Measurements from ENCODE around the gene MEIS2. TPM values are rescaled to one million over a fixed set of nuclear protein-coding genes. Genes with fewer than 3 reads are reported as not detected.

MEIS2 gene
- total RNA-seq, 4 donors from 2014 or later, result 9.0 to 18.5 (median 16.3) TPM

GRCh38 chr15:36875740-36876334, 224.5 kb downstream of the MEIS2 start:
- Histone ChIP-seq H3K27ac (no peak overlapping the region), H3K9me3 (no peaks in the 10 kb centered on the region), H3K4me3 (no peak overlapping the region), H3K27me3 (peaks cover 30% of the 10 kb centered on the region), H3K36me3 (no peaks in the 10 kb centered on the region), H3K4me1 (peaks cover 14% of the 10 kb centered on the region)
- 34% methylated on average over 2 of the region's 2 CpGs for WGBS
- TF ChIP-seq EP300 (IDR thresholded peaks at IDR 0.05) (no peak), CTCF (IDR thresholded peaks at IDR 0.05) (no peak), POLR2AphosphoS5 (IDR thresholded peaks at IDR 0.05) (no peak), POLR2A (IDR thresholded peaks at IDR 0.05) (no peak)
- DNase-seq (ENCODE audit: low spot score in 2 of 2), result no peak

GRCh38 chr15:36874930-36875329, 225.4 kb downstream of the MEIS2 start:
- TF ChIP-seq EP300 (IDR thresholded peaks at IDR 0.05) (no peak), POLR2A (IDR thresholded peaks at IDR 0.05) (no peak), POLR2AphosphoS5 (IDR thresholded peaks at IDR 0.05) (no peak), CTCF (IDR thresholded peaks at IDR 0.05) (no peak)
- 89% methylated on average over 5 of the region's 5 CpGs for WGBS
- DNase-seq (ENCODE audit: low spot score in 2 of 2), result no peak

GRCh38 chr15:36867436-36867835, 232.9 kb downstream of the MEIS2 start:
- Histone ChIP-seq H3K36me3 (no peaks in the 10 kb centered on the region), H3K27ac (no peak overlapping the region), H3K4me1 (no peaks in the 10 kb centered on the region), H3K9me3 (no peaks in the 10 kb centered on the region), H3K4me3 (no peak overlapping the region), H3K27me3 (no peaks in the 10 kb centered on the region)
- 87% methylated on average over 4 of the region's 4 CpGs for WGBS
- DNase-seq (ENCODE audit: low spot score in 2 of 2), result no peak
- TF ChIP-seq CTCF (IDR thresholded peaks at IDR 0.05), result no peak
- TF ChIP-seq POLR2A (IDR thresholded peaks at IDR 0.05), result no peak
- no peak for TF ChIP-seq POLR2AphosphoS5 (IDR thresholded peaks at IDR 0.05)
- TF ChIP-seq EP300 (IDR thresholded peaks at IDR 0.05), result no peak

More at GRCh38 chr15:36874930-36875329, 225.4 kb downstream of the MEIS2 start:
- H3K27ac ChIP-seq, result no peak overlapping the region
- H3K4me3 ChIP-seq, result no peak overlapping the region
- H3K9me3 ChIP-seq, result no peaks in the 10 kb centered on the region
- peaks cover 21% of the 10 kb centered on the region for H3K27me3 ChIP-seq
- peaks cover 5% of the 10 kb centered on the region for H3K4me1 ChIP-seq
- no peaks in the 10 kb centered on the region for H3K36me3 ChIP-seq

GRCh38 chr15:36866896-36867295, 233.5 kb downstream of the MEIS2 start:
- WGBS, result 96% methylated on average over 3 of the region's 3 CpGs
- no peak for TF ChIP-seq POLR2AphosphoS5 (IDR thresholded peaks at IDR 0.05)
- no peak for TF ChIP-seq EP300 (IDR thresholded peaks at IDR 0.05)
- TF ChIP-seq CTCF (IDR thresholded peaks at IDR 0.05), result no peak
- TF ChIP-seq POLR2A (IDR thresholded peaks at IDR 0.05), result no peak
- Histone ChIP-seq H3K36me3 (no peaks in the 10 kb centered on the region), H3K27ac (no peak overlapping the region), H3K27me3 (no peaks in the 10 kb centered on the region), H3K9me3 (no peaks in the 10 kb centered on the region), H3K4me3 (no peak overlapping the region), H3K4me1 (no peaks in the 10 kb centered on the region)
- no peak for DNase-seq (ENCODE audit: low spot score in 2 of 2)

- no peak for DNase-seq (ENCODE audit: low spot score in 2 of 2)
- H3K36me3 ChIP-seq, result no peaks in the 10 kb centered on the region
- WGBS, result 60% methylated on average over 4 of the region's 4 CpGs
- H3K4me3 ChIP-seq, result no peak overlapping the region
- H3K4me1 ChIP-seq, result no peaks in the 10 kb centered on the region
- TF ChIP-seq EP300 (IDR thresholded peaks at IDR 0.05), result no peak
- TF ChIP-seq POLR2A (IDR thresholded peaks at IDR 0.05), result no peak
- TF ChIP-seq CTCF (IDR thresholded peaks at IDR 0.05), result no peak
- no peak for TF ChIP-seq POLR2AphosphoS5 (IDR thresholded peaks at IDR 0.05)
- H3K27ac ChIP-seq, result no peak overlapping the region
- H3K9me3 ChIP-seq, result no peaks in the 10 kb centered on the region
- H3K27me3 ChIP-seq, result no peaks in the 10 kb centered on the region
These were observed 236.8 kb downstream of the MEIS2 start for GRCh38 chr15:36863570-36863969.

Measured in suprapubic skin (tissue), 4 donors.